Left ventricle myocardium inferior (tissue), 1 donor: Measurements from ENCODE around the gene KRI1. TPM values are rescaled to one million over a fixed set of nuclear protein-coding genes. Genes with fewer than 3 reads are reported as not detected.
A peak's percentile ranks its signal among the peaks of the same experiment; 100 is the strongest.

Experiments used
- DNase-seq: peaks from one replicate; pipeline ENCODE4 v3.0.0-alpha.2; 2020
- H3K27ac ChIP-seq: fragments of 200-600 bp; replicated peaks from 2 replicates; pipeline ENCODE4 v1.8.0; 2021
- H3K27me3 ChIP-seq: fragments of 200-600 bp; 2 replicates; pipeline ENCODE4 v1.8.0; 2021; ENCODE audit warnings: low read depth
- H3K36me3 ChIP-seq: fragments of 200-600 bp; 2 replicates; pipeline ENCODE4 v1.8.0; 2021
- H3K4me1 ChIP-seq: fragments of 200-600 bp; 2 replicates; pipeline ENCODE4 v1.8.0; 2021
- H3K4me3 ChIP-seq: fragments of 200-600 bp; 2 replicates; pipeline ENCODE4 v1.8.0; 2021; ENCODE audit warnings: mild to moderate bottlenecking, moderate library complexity
- H3K9me3 ChIP-seq: fragments of 200-600 bp; replicated peaks from 2 replicates; pipeline ENCODE4 v1.8.0; 2021
- intact Hi-C: fragments of 100-400 bp; cut with micrococcal nuclease; formaldehyde crosslinking; loops from one replicate; pipeline ENCODE4 v1.11.0; 2022
- total RNA-seq: library from RNA; stranded (reverse); fragmentation: NEBNext Ultra II Directional; extraction: Animal tissue kit (Norgen Biotek cat#: 25700); gene quantifications from one replicate; pipeline ENCODE4 v1.2.1, GENCODE V29; 2021
- TF ChIP-seq, protein P1 (sequence below): fragments of 200-600 bp; IDR thresholded peaks from 2 replicates; pipeline ENCODE4 v1.8.0; 2021; ENCODE audit warnings: antibody characterized with exemption, mild to moderate bottlenecking, borderline replicate concordance
- donor health status: DM: no; HTN: yes; CAD: no; lungs with severe emphysema.

Gene KRI1
- total RNA-seq, 1 donor from 2014 or later: 10.2 TPM

- intact Hi-C loops: no loop called here
- H3K27ac ChIP-seq: no peak overlapping the region
- peak overlapping the region; percentile 62 for H3K4me3 ChIP-seq
- no peak for DNase-seq
- peaks cover 90% of the 10 kb centered on the region for H3K27me3 ChIP-seq
- H3K9me3 ChIP-seq: no peaks in the 10 kb centered on the region
- H3K36me3 ChIP-seq: no peaks in the 10 kb centered on the region
- peaks cover 36% of the 10 kb centered on the region for H3K4me1 ChIP-seq
- TF ChIP-seq, protein P1, sequence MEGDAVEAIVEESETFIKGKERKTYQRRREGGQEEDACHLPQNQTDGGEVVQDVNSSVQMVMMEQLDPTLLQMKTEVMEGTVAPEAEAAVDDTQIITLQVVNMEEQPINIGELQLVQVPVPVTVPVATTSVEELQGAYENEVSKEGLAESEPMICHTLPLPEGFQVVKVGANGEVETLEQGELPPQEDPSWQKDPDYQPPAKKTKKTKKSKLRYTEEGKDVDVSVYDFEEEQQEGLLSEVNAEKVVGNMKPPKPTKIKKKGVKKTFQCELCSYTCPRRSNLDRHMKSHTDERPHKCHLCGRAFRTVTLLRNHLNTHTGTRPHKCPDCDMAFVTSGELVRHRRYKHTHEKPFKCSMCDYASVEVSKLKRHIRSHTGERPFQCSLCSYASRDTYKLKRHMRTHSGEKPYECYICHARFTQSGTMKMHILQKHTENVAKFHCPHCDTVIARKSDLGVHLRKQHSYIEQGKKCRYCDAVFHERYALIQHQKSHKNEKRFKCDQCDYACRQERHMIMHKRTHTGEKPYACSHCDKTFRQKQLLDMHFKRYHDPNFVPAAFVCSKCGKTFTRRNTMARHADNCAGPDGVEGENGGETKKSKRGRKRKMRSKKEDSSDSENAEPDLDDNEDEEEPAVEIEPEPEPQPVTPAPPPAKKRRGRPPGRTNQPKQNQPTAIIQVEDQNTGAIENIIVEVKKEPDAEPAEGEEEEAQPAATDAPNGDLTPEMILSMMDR: no peak
These were observed 47.9 kb downstream of the KRI1 start for GRCh38 chr19:10517760-10518443.

- peak within 1 kb of the TSS; percentile 62 for H3K4me3 ChIP-seq
These were observed 48.5 kb downstream of the KRI1 start, which contains the start of gene S1PR5 for GRCh38 chr19:10517361-10517759. S1PR5 (minus strand) TSS chr19:10517447; CDS start chr19:10515011, 2,436 bp downstream.

GRCh38 chr19:10516671-10517286, 49.0 kb downstream of the KRI1 start:
- DNase-seq: no peak
- no peaks in the 10 kb centered on the region for H3K36me3 ChIP-seq
- no peaks in the 10 kb centered on the region for H3K9me3 ChIP-seq
- TF ChIP-seq, protein P1: no peak
- peaks cover 99% of the 10 kb centered on the region for H3K27me3 ChIP-seq
- peak overlapping the region; percentile 62 for H3K4me3 ChIP-seq
- peaks cover 36% of the 10 kb centered on the region for H3K4me1 ChIP-seq
- intact Hi-C loops: no loop called here
- H3K27ac ChIP-seq: no peak overlapping the region

More at GRCh38 chr19:10517361-10517759, 48.5 kb downstream of the KRI1 start, which contains the start of gene S1PR5:
- intact Hi-C loops: no loop called here
- Histone ChIP-seq H3K4me1 (peaks cover 36% of the 10 kb centered on the region), H3K36me3 (no peaks in the 10 kb centered on the region), H3K27me3 (peaks cover 95% of the 10 kb centered on the region), H3K27ac (no peak within 1 kb of the TSS), H3K9me3 (no peaks in the 10 kb centered on the region)
- DNase-seq: no peak
- TF ChIP-seq, protein P1: no peak

- no peak overlapping the region for H3K27ac ChIP-seq
- TF ChIP-seq, protein P1: no peak
- peaks cover 36% of the 10 kb centered on the region for H3K4me1 ChIP-seq
- H3K9me3 ChIP-seq: no peaks in the 10 kb centered on the region
- H3K36me3 ChIP-seq: no peaks in the 10 kb centered on the region
- peaks cover 99% of the 10 kb centered on the region for H3K27me3 ChIP-seq
- H3K4me3 ChIP-seq: no peak overlapping the region
- intact Hi-C loops: no loop called here
- no peak for DNase-seq
These were observed 49.8 kb downstream of the KRI1 start for GRCh38 chr19:10516064-10516385.

DNA sequence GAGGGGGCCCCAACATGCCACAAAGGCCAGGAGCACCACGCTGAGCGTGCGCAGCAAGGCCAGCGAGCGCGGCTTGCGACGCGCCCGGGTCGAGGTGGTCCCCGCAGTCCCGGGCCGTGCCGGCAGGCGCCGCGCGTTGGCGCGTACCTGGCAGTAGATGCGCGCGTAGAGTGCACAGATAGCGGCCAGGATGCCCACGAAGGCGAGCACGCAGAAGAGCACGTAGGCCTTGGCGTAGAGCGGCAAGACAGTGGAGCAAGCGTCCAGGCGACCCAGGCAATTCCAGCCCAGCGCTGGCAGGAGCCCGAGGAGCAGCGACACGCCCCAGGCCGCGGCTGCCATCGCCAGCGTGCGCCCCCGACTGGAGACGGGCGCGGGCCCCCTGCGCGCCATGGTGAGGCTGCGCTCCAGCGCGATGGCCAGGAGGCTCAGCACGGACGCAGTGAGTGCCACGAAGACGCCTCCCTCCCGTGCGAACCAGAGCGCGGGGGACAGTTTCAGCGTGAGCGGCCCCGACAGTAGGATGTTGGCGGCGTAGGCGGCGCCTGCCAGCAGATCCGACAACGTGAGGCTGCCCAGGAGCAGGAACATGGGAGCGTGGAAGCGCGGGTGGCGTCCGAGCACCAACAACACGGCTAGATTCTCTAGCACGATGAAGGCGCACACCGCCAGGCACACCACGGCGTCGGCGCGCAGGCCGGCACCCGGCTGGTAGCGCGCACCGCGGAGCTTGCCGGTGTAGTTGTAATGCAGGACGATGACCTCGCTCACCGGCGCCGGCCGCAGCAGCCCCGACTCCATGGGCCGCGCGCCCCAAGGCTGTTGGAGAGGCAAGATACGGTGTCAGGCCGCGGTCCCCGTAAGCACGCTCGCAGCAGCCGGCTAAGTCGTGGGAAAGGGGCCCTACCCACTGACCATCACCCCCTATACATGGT, 51.3 kb downstream of the KRI1 start:
- H3K36me3 ChIP-seq: no peaks in the 10 kb centered on the region
- H3K9me3 ChIP-seq: no peaks in the 10 kb centered on the region
- peak overlapping the region; percentile 6 for H3K4me3 ChIP-seq
- peaks cover 44% of the 10 kb centered on the region for H3K4me1 ChIP-seq
- H3K27ac ChIP-seq: no peak overlapping the region
- peaks cover 100% of the 10 kb centered on the region for H3K27me3 ChIP-seq
- TF ChIP-seq, protein P1: no peak
- DNase-seq: no peak
- intact Hi-C loops: no loop called here
